ENCODE results near the gene DLG2.

- TF ChIP-seq, protein P1, sequence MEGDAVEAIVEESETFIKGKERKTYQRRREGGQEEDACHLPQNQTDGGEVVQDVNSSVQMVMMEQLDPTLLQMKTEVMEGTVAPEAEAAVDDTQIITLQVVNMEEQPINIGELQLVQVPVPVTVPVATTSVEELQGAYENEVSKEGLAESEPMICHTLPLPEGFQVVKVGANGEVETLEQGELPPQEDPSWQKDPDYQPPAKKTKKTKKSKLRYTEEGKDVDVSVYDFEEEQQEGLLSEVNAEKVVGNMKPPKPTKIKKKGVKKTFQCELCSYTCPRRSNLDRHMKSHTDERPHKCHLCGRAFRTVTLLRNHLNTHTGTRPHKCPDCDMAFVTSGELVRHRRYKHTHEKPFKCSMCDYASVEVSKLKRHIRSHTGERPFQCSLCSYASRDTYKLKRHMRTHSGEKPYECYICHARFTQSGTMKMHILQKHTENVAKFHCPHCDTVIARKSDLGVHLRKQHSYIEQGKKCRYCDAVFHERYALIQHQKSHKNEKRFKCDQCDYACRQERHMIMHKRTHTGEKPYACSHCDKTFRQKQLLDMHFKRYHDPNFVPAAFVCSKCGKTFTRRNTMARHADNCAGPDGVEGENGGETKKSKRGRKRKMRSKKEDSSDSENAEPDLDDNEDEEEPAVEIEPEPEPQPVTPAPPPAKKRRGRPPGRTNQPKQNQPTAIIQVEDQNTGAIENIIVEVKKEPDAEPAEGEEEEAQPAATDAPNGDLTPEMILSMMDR (IDR thresholded peaks at IDR 0.05): no peak
- no peak for TF ChIP-seq POLR2A (IDR thresholded peaks at IDR 0.05)
These were observed 39.5 kb upstream of the DLG2 start for GRCh38 chr11:85666687-85667086.
